Ishikawa (cell line): ENCODE results near the gene AATK.

ENCODE experiments used
- CEBPB ChIP-seq: IDR thresholded peaks from 2 replicates; pipeline ENCODE4 v1.6.1; 2012
- CREB1 ChIP-seq: IDR thresholded peaks from 2 replicates; pipeline ENCODE4 v1.6.1; 2012; ENCODE audit warnings: low read depth
- EGR1 ChIP-seq: IDR thresholded peaks from 2 replicates; pipeline ENCODE4 v1.6.1; 2012
- EP300 ChIP-seq: IDR thresholded peaks from 2 replicates; pipeline ENCODE4 v1.6.1; 2012; ENCODE audit warnings: borderline replicate concordance
- FOXM1 ChIP-seq: IDR thresholded peaks from 2 replicates; pipeline ENCODE4 v1.6.1; 2012; ENCODE audit warnings: low read depth, borderline replicate concordance
- MAX ChIP-seq: IDR thresholded peaks from 2 replicates; pipeline ENCODE4 v1.6.1; 2012
- NFIC ChIP-seq: IDR thresholded peaks from 2 replicates; pipeline ENCODE4 v1.6.1; 2012
- RAD21 ChIP-seq: IDR thresholded peaks from 2 replicates; pipeline ENCODE4 v1.6.1; 2012; ENCODE audit warnings: low read depth
- TAF1 ChIP-seq: IDR thresholded peaks from 2 replicates; pipeline ENCODE4 v1.6.1; 2012; ENCODE audit warnings: low read depth, mild to moderate bottlenecking
- TCF12 ChIP-seq: IDR thresholded peaks from 2 replicates; pipeline ENCODE4 v1.6.1; 2012; ENCODE audit warnings: low read depth
- TEAD4 ChIP-seq: IDR thresholded peaks from 2 replicates; pipeline ENCODE4 v1.6.1; 2012
- YY1 ChIP-seq: IDR thresholded peaks from 2 replicates; pipeline ENCODE4 v1.6.1; 2012; ENCODE audit warnings: low read depth
- ZBTB7A ChIP-seq: IDR thresholded peaks from 2 replicates; pipeline ENCODE4 v1.6.1; 2012; ENCODE audit warnings: low read depth
- TF ChIP-seq, protein P1 (sequence below): IDR thresholded peaks from 2 replicates; pipeline ENCODE4 v1.6.1; 2012; ENCODE audit warnings: low read depth, mild to moderate bottlenecking
- TF ChIP-seq, protein P2 (sequence below): IDR thresholded peaks from 2 replicates; pipeline ENCODE4 v1.6.1; 2012

The AATK gene

DNA sequence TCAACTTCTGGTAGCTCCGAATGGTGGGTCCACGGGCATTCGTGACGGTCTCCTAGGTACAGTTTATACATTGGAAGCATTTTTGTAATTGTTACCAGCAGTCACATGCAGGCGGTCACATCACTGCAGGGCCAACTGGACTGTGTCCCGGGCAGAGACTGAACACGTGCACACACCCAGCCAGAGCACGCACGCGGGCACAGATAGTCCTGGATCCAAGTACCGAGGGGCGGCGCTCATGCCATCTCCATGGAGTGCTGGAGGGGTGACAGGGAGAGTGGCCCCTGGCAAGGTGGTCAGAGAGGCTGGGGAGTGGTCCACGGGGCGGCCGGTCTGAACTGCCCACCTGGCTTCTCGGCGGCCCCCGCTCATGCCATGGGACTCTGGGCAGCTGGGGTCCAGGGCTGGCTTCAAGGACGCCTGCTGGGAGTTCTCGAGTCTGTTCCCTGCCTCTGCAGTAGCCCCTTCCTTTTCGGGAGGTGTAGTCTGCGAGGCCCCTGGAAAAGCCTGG lies 96.8 kb downstream of the AATK start:
- TF ChIP-seq MAX = no peak
- TF ChIP-seq, protein P1, sequence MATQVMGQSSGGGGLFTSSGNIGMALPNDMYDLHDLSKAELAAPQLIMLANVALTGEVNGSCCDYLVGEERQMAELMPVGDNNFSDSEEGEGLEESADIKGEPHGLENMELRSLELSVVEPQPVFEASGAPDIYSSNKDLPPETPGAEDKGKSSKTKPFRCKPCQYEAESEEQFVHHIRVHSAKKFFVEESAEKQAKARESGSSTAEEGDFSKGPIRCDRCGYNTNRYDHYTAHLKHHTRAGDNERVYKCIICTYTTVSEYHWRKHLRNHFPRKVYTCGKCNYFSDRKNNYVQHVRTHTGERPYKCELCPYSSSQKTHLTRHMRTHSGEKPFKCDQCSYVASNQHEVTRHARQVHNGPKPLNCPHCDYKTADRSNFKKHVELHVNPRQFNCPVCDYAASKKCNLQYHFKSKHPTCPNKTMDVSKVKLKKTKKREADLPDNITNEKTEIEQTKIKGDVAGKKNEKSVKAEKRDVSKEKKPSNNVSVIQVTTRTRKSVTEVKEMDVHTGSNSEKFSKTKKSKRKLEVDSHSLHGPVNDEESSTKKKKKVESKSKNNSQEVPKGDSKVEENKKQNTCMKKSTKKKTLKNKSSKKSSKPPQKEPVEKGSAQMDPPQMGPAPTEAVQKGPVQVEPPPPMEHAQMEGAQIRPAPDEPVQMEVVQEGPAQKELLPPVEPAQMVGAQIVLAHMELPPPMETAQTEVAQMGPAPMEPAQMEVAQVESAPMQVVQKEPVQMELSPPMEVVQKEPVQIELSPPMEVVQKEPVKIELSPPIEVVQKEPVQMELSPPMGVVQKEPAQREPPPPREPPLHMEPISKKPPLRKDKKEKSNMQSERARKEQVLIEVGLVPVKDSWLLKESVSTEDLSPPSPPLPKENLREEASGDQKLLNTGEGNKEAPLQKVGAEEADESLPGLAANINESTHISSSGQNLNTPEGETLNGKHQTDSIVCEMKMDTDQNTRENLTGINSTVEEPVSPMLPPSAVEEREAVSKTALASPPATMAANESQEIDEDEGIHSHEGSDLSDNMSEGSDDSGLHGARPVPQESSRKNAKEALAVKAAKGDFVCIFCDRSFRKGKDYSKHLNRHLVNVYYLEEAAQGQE = no peak
- TF ChIP-seq YY1 = no peak
- TF ChIP-seq RAD21 = no peak
- no peak for TF ChIP-seq TCF12
- no peak for TF ChIP-seq EGR1
- TF ChIP-seq TEAD4 = no peak
- no peak for TF ChIP-seq FOXM1
- TF ChIP-seq TAF1 = no peak
- TF ChIP-seq ZBTB7A = no peak
- TF ChIP-seq CREB1 = no peak
- TF ChIP-seq CEBPB = no peak
- TF ChIP-seq, protein P2, sequence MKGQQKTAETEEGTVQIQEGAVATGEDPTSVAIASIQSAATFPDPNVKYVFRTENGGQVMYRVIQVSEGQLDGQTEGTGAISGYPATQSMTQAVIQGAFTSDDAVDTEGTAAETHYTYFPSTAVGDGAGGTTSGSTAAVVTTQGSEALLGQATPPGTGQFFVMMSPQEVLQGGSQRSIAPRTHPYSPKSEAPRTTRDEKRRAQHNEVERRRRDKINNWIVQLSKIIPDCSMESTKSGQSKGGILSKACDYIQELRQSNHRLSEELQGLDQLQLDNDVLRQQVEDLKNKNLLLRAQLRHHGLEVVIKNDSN = no peak
- TF ChIP-seq NFIC = no peak
- no peak for TF ChIP-seq EP300

GRCh38 chr17:81068411-81069134 lies 97.4 kb downstream of the AATK start:
- TF ChIP-seq, protein P1 = peak; percentile 46
- no peak for TF ChIP-seq RAD21

GRCh38 chr17:81067391-81067811 lies 98.6 kb downstream of the AATK start:
- TF ChIP-seq TCF12 = no peak
- no peak for TF ChIP-seq FOXM1
- TF ChIP-seq EGR1 = no peak
- TF ChIP-seq RAD21 = no peak
- no peak for TF ChIP-seq ZBTB7A
- TF ChIP-seq YY1 = no peak
- TF ChIP-seq NFIC = no peak
